ENCODE data around the gene RANBP3.
"Not testable (repeated sequence)": the region's sequence is repeated elsewhere in the genome, so short reads cannot be mapped to it uniquely, and the experiment has no call there.

The RANBP3 gene

GRCh38 chr19:5968431-5969373, 9.2 kb downstream of the RANBP3 start:
- H3K36me3 ChIP-seq (ENCODE audit: control insufficient read depth, insufficient read depth, low read length) = no peaks in the 10 kb centered on the region
- peaks cover 8% of the 10 kb centered on the region for H3K4me1 ChIP-seq (ENCODE audit: control insufficient read depth, insufficient read depth, low read length)
- no peak overlapping the region for H3K4me3 ChIP-seq (ENCODE audit: low read depth, low read length)
- H3K27me3 ChIP-seq (ENCODE audit: control insufficient read depth, insufficient read depth, low read length) = no peaks in the 10 kb centered on the region
- H3K9ac ChIP-seq (ENCODE audit: low read depth, low read length) = no peak overlapping the region
- H3K9me3 ChIP-seq (ENCODE audit: control insufficient read depth, insufficient read depth, low read length) = no peaks in the 10 kb centered on the region

GRCh38 chr19:5967994-5968430, 9.9 kb downstream of the RANBP3 start:
- H3K36me3 ChIP-seq (ENCODE audit: control insufficient read depth, insufficient read depth, low read length) = no peaks in the 10 kb centered on the region
- H3K4me1 ChIP-seq (ENCODE audit: control insufficient read depth, insufficient read depth, low read length) = peaks cover 8% of the 10 kb centered on the region
- H3K9me3 ChIP-seq (ENCODE audit: control insufficient read depth, insufficient read depth, low read length) = no peaks in the 10 kb centered on the region
- H3K27me3 ChIP-seq (ENCODE audit: control insufficient read depth, insufficient read depth, low read length) = no peaks in the 10 kb centered on the region
- H3K9ac ChIP-seq (ENCODE audit: low read depth, low read length) = no peak overlapping the region
- H3K4me3 ChIP-seq (ENCODE audit: low read depth, low read length) = no peak overlapping the region

GRCh38 chr19:5967571-5967970, 10.4 kb downstream of the RANBP3 start:
- H3K27me3 ChIP-seq (ENCODE audit: control insufficient read depth, insufficient read depth, low read length) = no peaks in the 10 kb centered on the region
- H3K9me3 ChIP-seq (ENCODE audit: control insufficient read depth, insufficient read depth, low read length) = no peaks in the 10 kb centered on the region
- peaks cover 8% of the 10 kb centered on the region for H3K4me1 ChIP-seq (ENCODE audit: control insufficient read depth, insufficient read depth, low read length)
- no peaks in the 10 kb centered on the region for H3K36me3 ChIP-seq (ENCODE audit: control insufficient read depth, insufficient read depth, low read length)
- no peak overlapping the region for H3K4me3 ChIP-seq (ENCODE audit: low read depth, low read length)
- no peak overlapping the region for H3K9ac ChIP-seq (ENCODE audit: low read depth, low read length)

GRCh38 chr19:5966941-5967340, 11.0 kb downstream of the RANBP3 start:
- Histone ChIP-seq H3K36me3 (ENCODE audit: control insufficient read depth, insufficient read depth, low read length) (no peaks in the 10 kb centered on the region), H3K27me3 (ENCODE audit: control insufficient read depth, insufficient read depth, low read length) (no peaks in the 10 kb centered on the region), H3K9me3 (ENCODE audit: control insufficient read depth, insufficient read depth, low read length) (no peaks in the 10 kb centered on the region), H3K4me1 (ENCODE audit: control insufficient read depth, insufficient read depth, low read length) (peaks cover 8% of the 10 kb centered on the region), H3K4me3 (ENCODE audit: low read depth, low read length) (no peak overlapping the region), H3K9ac (ENCODE audit: low read depth, low read length) (no peak overlapping the region)

GRCh38 chr19:5966215-5966614, 11.7 kb downstream of the RANBP3 start:
- Histone ChIP-seq H3K36me3 (ENCODE audit: control insufficient read depth, insufficient read depth, low read length) (no peaks in the 10 kb centered on the region), H3K4me1 (ENCODE audit: control insufficient read depth, insufficient read depth, low read length) (peaks cover 8% of the 10 kb centered on the region), H3K4me3 (ENCODE audit: low read depth, low read length) (no peak overlapping the region), H3K9ac (ENCODE audit: low read depth, low read length) (no peak overlapping the region), H3K9me3 (ENCODE audit: control insufficient read depth, insufficient read depth, low read length) (no peaks in the 10 kb centered on the region), H3K27me3 (ENCODE audit: control insufficient read depth, insufficient read depth, low read length) (no peaks in the 10 kb centered on the region)

- H3K4me1 ChIP-seq (ENCODE audit: control insufficient read depth, insufficient read depth, low read length) = peaks cover 8% of the 10 kb centered on the region
- no peaks in the 10 kb centered on the region for H3K36me3 ChIP-seq (ENCODE audit: control insufficient read depth, insufficient read depth, low read length)
- H3K27me3 ChIP-seq (ENCODE audit: control insufficient read depth, insufficient read depth, low read length) = no peaks in the 10 kb centered on the region
- H3K4me3 ChIP-seq (ENCODE audit: low read depth, low read length) = no peak overlapping the region
- peak overlapping the region; percentile 39 for H3K9ac ChIP-seq (ENCODE audit: low read depth, low read length)
- H3K9me3 ChIP-seq (ENCODE audit: control insufficient read depth, insufficient read depth, low read length) = no peaks in the 10 kb centered on the region
Measured at GRCh38 chr19:5964816-5965565, 12.9 kb downstream of the RANBP3 start.

GRCh38 chr19:5963855-5964254, 14.1 kb downstream of the RANBP3 start:
- no peaks in the 10 kb centered on the region for H3K36me3 ChIP-seq (ENCODE audit: control insufficient read depth, insufficient read depth, low read length)
- no peaks in the 10 kb centered on the region for H3K27me3 ChIP-seq (ENCODE audit: control insufficient read depth, insufficient read depth, low read length)
- H3K4me3 ChIP-seq (ENCODE audit: low read depth, low read length) = no peak overlapping the region
- H3K4me1 ChIP-seq (ENCODE audit: control insufficient read depth, insufficient read depth, low read length) = peaks cover 8% of the 10 kb centered on the region
- no peaks in the 10 kb centered on the region for H3K9me3 ChIP-seq (ENCODE audit: control insufficient read depth, insufficient read depth, low read length)
- peak overlapping the region; percentile 24 for H3K9ac ChIP-seq (ENCODE audit: low read depth, low read length)

- not testable (repeated sequence) for H3K36me3 ChIP-seq (ENCODE audit: control insufficient read depth, insufficient read depth, low read length); H3K9ac ChIP-seq (ENCODE audit: low read depth, low read length); H3K27me3 ChIP-seq (ENCODE audit: control insufficient read depth, insufficient read depth, low read length); H3K4me3 ChIP-seq (ENCODE audit: low read depth, low read length); H3K9me3 ChIP-seq (ENCODE audit: control insufficient read depth, insufficient read depth, low read length); H3K4me1 ChIP-seq (ENCODE audit: control insufficient read depth, insufficient read depth, low read length)
Measured at GRCh38 chr19:5963259-5963658, 14.7 kb downstream of the RANBP3 start.

- Histone ChIP-seq H3K9ac (ENCODE audit: low read depth, low read length) (peak overlapping the region; percentile 32), H3K27me3 (ENCODE audit: control insufficient read depth, insufficient read depth, low read length) (no peaks in the 10 kb centered on the region), H3K9me3 (ENCODE audit: control insufficient read depth, insufficient read depth, low read length) (no peaks in the 10 kb centered on the region), H3K4me3 (ENCODE audit: low read depth, low read length) (no peak overlapping the region), H3K36me3 (ENCODE audit: control insufficient read depth, insufficient read depth, low read length) (no peaks in the 10 kb centered on the region), H3K4me1 (ENCODE audit: control insufficient read depth, insufficient read depth, low read length) (peaks cover 9% of the 10 kb centered on the region)
Measured at GRCh38 chr19:5961969-5962945, 15.7 kb downstream of the RANBP3 start.

- H3K4me3 ChIP-seq (ENCODE audit: low read depth, low read length); H3K36me3 ChIP-seq (ENCODE audit: control insufficient read depth, insufficient read depth, low read length); H3K9ac ChIP-seq (ENCODE audit: low read depth, low read length); H3K27me3 ChIP-seq (ENCODE audit: control insufficient read depth, insufficient read depth, low read length); H3K9me3 ChIP-seq (ENCODE audit: control insufficient read depth, insufficient read depth, low read length): not testable (repeated sequence)
- H3K4me1 ChIP-seq (ENCODE audit: control insufficient read depth, insufficient read depth, low read length) = peaks cover 15% of the 10 kb centered on the region
Measured at GRCh38 chr19:5961641-5961968, 16.3 kb downstream of the RANBP3 start.

Data from iPS-15b (cell line).